Esophagus squamous epithelium (tissue), 4 donors: ENCODE data around the gene TESK1.

ENCODE experiments used
- POLR2A ChIP-seq, 4 donors: fragments of 450-650 bp; IDR thresholded peaks; one replicate each; pipeline ENCODE4 v1.6.1; 2017; ENCODE audit warnings: antibody characterized with exemption in 4 of 4, mild to moderate bottlenecking in 4 of 4, moderate library complexity in 3 of 4
- TF ChIP-seq, protein P1 (sequence below), 6 experiments: fragments of 450-650 bp in 4 of 6; fragments of 200-600 bp in 2 of 6; sonication (generic) in 2 of 6; IDR thresholded peaks; one replicate each; pipeline ENCODE4 v1.5.1; 2016 to 2019; ENCODE audit warnings: antibody characterized with exemption in 6 of 6, mild to moderate bottlenecking in 4 of 6, moderate library complexity in 4 of 6

DNA sequence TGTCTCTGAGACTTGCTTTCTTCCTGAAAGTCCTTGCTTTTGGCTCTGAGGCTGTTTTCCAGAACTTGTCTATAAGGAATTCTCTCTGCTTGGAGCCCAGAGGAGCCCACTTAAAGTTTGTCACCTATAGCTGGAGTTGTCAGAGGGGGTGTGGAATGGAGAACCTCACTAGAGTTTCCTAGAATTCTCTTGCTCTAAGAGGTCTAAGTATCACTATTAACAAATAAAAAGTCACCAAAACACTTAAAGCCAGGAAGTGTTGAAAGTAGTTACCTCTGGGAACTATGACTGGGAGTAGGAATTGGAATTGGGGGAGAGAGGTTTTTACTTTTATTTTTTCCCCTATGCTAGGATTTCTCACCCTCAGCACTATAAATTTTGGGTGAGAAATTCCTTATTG, 30.7 kb downstream of the TESK1 start:
- TF ChIP-seq, protein P1, sequence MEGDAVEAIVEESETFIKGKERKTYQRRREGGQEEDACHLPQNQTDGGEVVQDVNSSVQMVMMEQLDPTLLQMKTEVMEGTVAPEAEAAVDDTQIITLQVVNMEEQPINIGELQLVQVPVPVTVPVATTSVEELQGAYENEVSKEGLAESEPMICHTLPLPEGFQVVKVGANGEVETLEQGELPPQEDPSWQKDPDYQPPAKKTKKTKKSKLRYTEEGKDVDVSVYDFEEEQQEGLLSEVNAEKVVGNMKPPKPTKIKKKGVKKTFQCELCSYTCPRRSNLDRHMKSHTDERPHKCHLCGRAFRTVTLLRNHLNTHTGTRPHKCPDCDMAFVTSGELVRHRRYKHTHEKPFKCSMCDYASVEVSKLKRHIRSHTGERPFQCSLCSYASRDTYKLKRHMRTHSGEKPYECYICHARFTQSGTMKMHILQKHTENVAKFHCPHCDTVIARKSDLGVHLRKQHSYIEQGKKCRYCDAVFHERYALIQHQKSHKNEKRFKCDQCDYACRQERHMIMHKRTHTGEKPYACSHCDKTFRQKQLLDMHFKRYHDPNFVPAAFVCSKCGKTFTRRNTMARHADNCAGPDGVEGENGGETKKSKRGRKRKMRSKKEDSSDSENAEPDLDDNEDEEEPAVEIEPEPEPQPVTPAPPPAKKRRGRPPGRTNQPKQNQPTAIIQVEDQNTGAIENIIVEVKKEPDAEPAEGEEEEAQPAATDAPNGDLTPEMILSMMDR (IDR thresholded peaks at IDR 0.05), result no peak
- TF ChIP-seq POLR2A (IDR thresholded peaks at IDR 0.05), result no peak
